HEK293T (cell line): Measurements from ENCODE around the gene SCRN1.

ENCODE experiments used
- FOXK2 ChIP-seq: fragments of 450-650 bp; IDR thresholded peaks from 2 replicates; pipeline ENCODE4 v1.6.1; 2016; ENCODE audit warnings: mild to moderate bottlenecking
- SP1 ChIP-seq: fragments of 450-650 bp; IDR thresholded peaks from 2 replicates; pipeline ENCODE4 v1.6.1; 2017

DNA sequence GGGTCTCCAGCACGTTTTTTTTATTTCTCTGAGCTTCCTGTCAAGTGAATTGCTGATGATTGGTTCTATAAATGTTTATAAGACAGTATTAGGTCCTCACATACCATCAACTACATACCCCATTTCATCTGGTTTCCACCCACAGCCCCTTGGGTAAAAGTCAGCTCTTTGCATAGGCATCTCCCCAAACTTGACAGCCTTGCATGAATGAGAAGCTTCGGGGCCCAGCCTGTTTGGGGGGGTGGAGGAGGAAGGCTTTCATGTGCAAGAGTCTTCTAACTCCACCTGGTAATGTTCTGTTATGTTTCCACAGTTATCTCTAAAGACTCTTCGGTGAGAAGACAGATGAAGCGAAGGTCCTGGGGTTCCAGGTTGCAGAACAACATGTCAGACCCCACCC is 75.4 kb downstream of the SCRN1 start:
- TF ChIP-seq FOXK2 (no peak), SP1 (no peak)
